K562 (cell line): ENCODE measurements around the gene GTPBP6.

Source experiments
- ADNP ChIP-seq: fragments of 200-800 bp; sonication (Bioruptor generic); IDR thresholded peaks from 2 replicates; pipeline ENCODE4 v1.6.1; 2016; ENCODE audit warnings: missing genetic modification characterization, missing compliant biosample characterization
- GABPA ChIP-seq: fragments of 200-800 bp; sonication (Bioruptor generic); conservative IDR thresholded peaks from 2 replicates; pipeline ENCODE4 v1.6.1; 2016; ENCODE audit warnings: low read depth, missing genetic modification characterization, missing compliant biosample characterization
- MECOM ChIP-seq: fragments of 250-450 bp; sonication (Bioruptor Pico); IDR thresholded peaks from 2 replicates; pipeline ENCODE4 v1.8.0; 2022; ENCODE audit warnings: inconsistent platforms
- RAD51 ChIP-seq: fragments of 450-650 bp; IDR thresholded peaks from 2 replicates; pipeline ENCODE4 v1.7.1; 2016; ENCODE audit warnings: low read depth, mild to moderate bottlenecking, borderline replicate concordance
- RCOR1 ChIP-seq, 2 experiments: IDR thresholded peaks; 2 replicates each; pipeline ENCODE4 v1.6.1; 2012; ENCODE audit warnings: low read depth in 2 of 2, low read length in 2 of 2, borderline replicate concordance in 1 of 2, improper control_type of control experiment in 1 of 2
- ZNF165 ChIP-seq: fragments of 250-450 bp; sonication (Bioruptor Pico); IDR thresholded peaks from 2 replicates; pipeline ENCODE4 v1.4.0; 2020; ENCODE audit warnings: borderline replicate concordance
- ZNF707 ChIP-seq: fragments of 250-450 bp; sonication (Bioruptor Pico); conservative IDR thresholded peaks from 2 replicates; pipeline ENCODE4 v1.8.0; 2022; ENCODE audit warnings: inconsistent platforms, mild to moderate bottlenecking, moderate library complexity

GRCh38 chrX:333611-334311 is 15.2 kb upstream of the GTPBP6 start:
- no peak for TF ChIP-seq MECOM (CRISPR knock-in tag)
- TF ChIP-seq ADNP: no peak
- TF ChIP-seq RAD51: no peak
- no peak for TF ChIP-seq ZNF165
- TF ChIP-seq RCOR1 (IDR thresholded peaks at IDR 0.05; ENCODE audit: borderline replicate concordance in 1 of 2, low read depth in 2 of 2, low read length in 2 of 2): no peak
- no peak for TF ChIP-seq GABPA (tag)
- no peak for TF ChIP-seq ZNF707
